Vagina (tissue), 2 donors: ENCODE results near the gene BCAS3.

Experiments used
- POLR2A ChIP-seq, 2 donors: fragments of 450-650 bp; IDR thresholded peaks; one replicate each; pipeline ENCODE4 v1.6.1; 2017; ENCODE audit warnings: antibody characterized with exemption in 2 of 2, mild to moderate bottlenecking in 2 of 2, moderate library complexity in 2 of 2
- TF ChIP-seq, protein P1 (sequence below), 3 experiments: fragments of 450-650 bp in 2 of 3; fragments of 200-600 bp in 1 of 3; sonication (generic) in 1 of 3; IDR thresholded peaks; one replicate each; pipeline ENCODE4 v1.5.1; 2017 to 2019; ENCODE audit warnings: antibody characterized with exemption in 3 of 3, mild to moderate bottlenecking in 2 of 3, moderate library complexity in 2 of 3

DNA sequence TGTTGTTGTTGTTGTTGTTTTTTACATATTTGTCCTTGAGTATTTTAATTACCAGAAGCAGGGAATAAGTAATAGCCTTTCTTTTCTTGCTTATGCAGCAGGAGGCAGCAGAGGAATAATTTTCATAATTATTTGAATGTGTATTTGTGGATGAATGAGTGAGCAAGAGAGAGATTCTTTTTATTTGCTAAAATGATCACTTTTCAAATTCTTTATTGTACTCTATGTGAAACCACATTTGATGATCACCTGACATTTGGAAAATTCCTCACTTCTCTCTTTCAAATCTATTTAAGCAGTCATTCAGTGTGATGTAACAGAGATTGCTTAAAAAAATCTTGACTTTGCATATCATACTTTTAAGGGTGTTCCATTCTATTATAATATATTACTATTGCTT is 223.6 kb downstream of the BCAS3 start:
- TF ChIP-seq, protein P1, sequence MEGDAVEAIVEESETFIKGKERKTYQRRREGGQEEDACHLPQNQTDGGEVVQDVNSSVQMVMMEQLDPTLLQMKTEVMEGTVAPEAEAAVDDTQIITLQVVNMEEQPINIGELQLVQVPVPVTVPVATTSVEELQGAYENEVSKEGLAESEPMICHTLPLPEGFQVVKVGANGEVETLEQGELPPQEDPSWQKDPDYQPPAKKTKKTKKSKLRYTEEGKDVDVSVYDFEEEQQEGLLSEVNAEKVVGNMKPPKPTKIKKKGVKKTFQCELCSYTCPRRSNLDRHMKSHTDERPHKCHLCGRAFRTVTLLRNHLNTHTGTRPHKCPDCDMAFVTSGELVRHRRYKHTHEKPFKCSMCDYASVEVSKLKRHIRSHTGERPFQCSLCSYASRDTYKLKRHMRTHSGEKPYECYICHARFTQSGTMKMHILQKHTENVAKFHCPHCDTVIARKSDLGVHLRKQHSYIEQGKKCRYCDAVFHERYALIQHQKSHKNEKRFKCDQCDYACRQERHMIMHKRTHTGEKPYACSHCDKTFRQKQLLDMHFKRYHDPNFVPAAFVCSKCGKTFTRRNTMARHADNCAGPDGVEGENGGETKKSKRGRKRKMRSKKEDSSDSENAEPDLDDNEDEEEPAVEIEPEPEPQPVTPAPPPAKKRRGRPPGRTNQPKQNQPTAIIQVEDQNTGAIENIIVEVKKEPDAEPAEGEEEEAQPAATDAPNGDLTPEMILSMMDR (IDR thresholded peaks at IDR 0.05), result no peak
- TF ChIP-seq POLR2A (IDR thresholded peaks at IDR 0.05), result no peak
